ENCODE results near the gene CDK5. TPM values are rescaled to one million over a fixed set of nuclear protein-coding genes. Genes with fewer than 3 reads are reported as not detected.
A peak's percentile ranks its signal among the peaks of the same experiment; 100 is the strongest.

The CDK5 gene
- total RNA-seq, result 5.5 TPM

GRCh38 chr7:151057506-151057988, at the start of gene CDK5:
TSS of gene CDK5 (minus strand) at chr7:151057897. CDS start at chr7:151057848, 49 bp downstream.
- DNase-seq (ENCODE audit: low spot score), result no peak

- no peak for DNase-seq (ENCODE audit: low spot score)
Measured at GRCh38 chr7:151104411-151105235, 46.9 kb upstream of the CDK5 start.

GRCh38 chr7:151103973-151104372, 46.3 kb upstream of the CDK5 start:
- no peak for DNase-seq (ENCODE audit: low spot score)

GRCh38 chr7:151102991-151103390, 45.3 kb upstream of the CDK5 start:
- no peak for DNase-seq (ENCODE audit: low spot score)

GRCh38 chr7:151101621-151102396, 44.1 kb upstream of the CDK5 start:
- peak; percentile 39 for DNase-seq (ENCODE audit: low spot score)

GRCh38 chr7:151100921-151101320, 43.2 kb upstream of the CDK5 start:
- peak; percentile 39 for DNase-seq (ENCODE audit: low spot score)

GRCh38 chr7:151099486-151100211, 42.0 kb upstream of the CDK5 start:
- DNase-seq (ENCODE audit: low spot score), result no peak

GRCh38 chr7:151095828-151096475, 38.3 kb upstream of the CDK5 start:
- DNase-seq (ENCODE audit: low spot score), result no peak

- no peak for DNase-seq (ENCODE audit: low spot score)
Measured at GRCh38 chr7:151095123-151095797, 37.6 kb upstream of the CDK5 start.

GRCh38 chr7:151094675-151095074, 37.0 kb upstream of the CDK5 start:
- DNase-seq (ENCODE audit: low spot score), result no peak

GRCh38 chr7:151093748-151094147, 36.1 kb upstream of the CDK5 start:
- DNase-seq (ENCODE audit: low spot score), result no peak

- DNase-seq (ENCODE audit: low spot score), result no peak
Measured at GRCh38 chr7:151091988-151092387, 34.3 kb upstream of the CDK5 start.

GRCh38 chr7:151091431-151091830, 33.7 kb upstream of the CDK5 start:
- no peak for DNase-seq (ENCODE audit: low spot score)

GRCh38 chr7:151091003-151091402, 33.3 kb upstream of the CDK5 start:
- DNase-seq (ENCODE audit: low spot score), result no peak

GRCh38 chr7:151089893-151090730, 32.4 kb upstream of the CDK5 start:
- no peak for DNase-seq (ENCODE audit: low spot score)

GRCh38 chr7:151088856-151089699, 31.4 kb upstream of the CDK5 start:
- no peak for DNase-seq (ENCODE audit: low spot score)

GRCh38 chr7:151088019-151088855, 30.5 kb upstream of the CDK5 start:
- no peak for DNase-seq (ENCODE audit: low spot score)

Data from ureter (tissue), 1 donor.